Left forelimb (tissue), 1 donor: ENCODE results near the gene PPP2R2D.

Experiments used
- DNase-seq: peaks from one replicate; pipeline ENCODE4 v3.0.0-alpha.2; 2018; ENCODE audit warnings: low spot score

PPP2R2D gene

GRCh38 chr10:131929122-131929845 lies 28.5 kb downstream of the PPP2R2D start:
- DNase-seq, result no peak

- no peak for DNase-seq
These were observed 29.3 kb downstream of the PPP2R2D start for GRCh38 chr10:131930150-131930549.

- no peak for DNase-seq
These were observed 29.9 kb downstream of the PPP2R2D start for GRCh38 chr10:131930586-131931330.

- no peak for DNase-seq
These were observed 31.2 kb downstream of the PPP2R2D start for GRCh38 chr10:131931981-131932380.

GRCh38 chr10:131933016-131933695 lies 32.3 kb downstream of the PPP2R2D start:
- DNase-seq, result no peak

- DNase-seq, result no peak
These were observed 32.9 kb downstream of the PPP2R2D start for GRCh38 chr10:131933696-131934086.

GRCh38 chr10:131934769-131935168 lies 34.0 kb downstream of the PPP2R2D start:
- no peak for DNase-seq

- DNase-seq, result no peak
These were observed 34.5 kb downstream of the PPP2R2D start for GRCh38 chr10:131935260-131935659.

GRCh38 chr10:131936294-131936693 lies 35.5 kb downstream of the PPP2R2D start:
- no peak for DNase-seq

- DNase-seq, result no peak
These were observed 35.9 kb downstream of the PPP2R2D start for GRCh38 chr10:131936736-131937135.

GRCh38 chr10:131937836-131938235 lies 37.0 kb downstream of the PPP2R2D start:
- DNase-seq, result no peak

GRCh38 chr10:131938681-131939080 lies 37.9 kb downstream of the PPP2R2D start:
- DNase-seq, result no peak

GRCh38 chr10:131942455-131942854 lies 41.6 kb downstream of the PPP2R2D start:
- no peak for DNase-seq

GRCh38 chr10:131943021-131943814 lies 42.4 kb downstream of the PPP2R2D start:
- DNase-seq, result no peak

GRCh38 chr10:131944412-131944811 lies 43.6 kb downstream of the PPP2R2D start:
- no peak for DNase-seq

- no peak for DNase-seq
These were observed 44.3 kb downstream of the PPP2R2D start for GRCh38 chr10:131944976-131945695.

GRCh38 chr10:131946321-131946751 lies 45.5 kb downstream of the PPP2R2D start:
- no peak for DNase-seq

GRCh38 chr10:131946880-131947279 lies 46.1 kb downstream of the PPP2R2D start:
- no peak for DNase-seq

GRCh38 chr10:131947631-131948347 lies 47.0 kb downstream of the PPP2R2D start:
- DNase-seq, result no peak

- DNase-seq, result no peak
These were observed 47.7 kb downstream of the PPP2R2D start for GRCh38 chr10:131948501-131948900.
